DOHH2 (cell line): Measurements from ENCODE around the gene SPATA2.

Source experiments
- CTCF ChIP-seq: fragments of 200-600 bp; sonication (generic); IDR thresholded peaks from one replicate; pipeline ENCODE4 v1.5.1; 2014; ENCODE audit warnings: antibody characterized with exemption, mild to moderate bottlenecking, low read depth, low read length; ENCODE audit not compliant: poor library complexity, severe bottlenecking
- EZH2phosphoT487 ChIP-seq: fragments of 200-600 bp; sonication (generic); IDR thresholded peaks from 2 replicates; pipeline ENCODE4 v1.6.1; 2017; ENCODE audit warnings: borderline replicate concordance, mild to moderate bottlenecking, antibody characterized with exemption, low read length, moderate library complexity, mixed read lengths

- TF ChIP-seq CTCF (no peak), EZH2phosphoT487 (no peak)
Measured at GRCh38 chr20:49859011-49859410, 56.3 kb downstream of the SPATA2 start.
